RWPE2 (cell line): ENCODE results near the gene NRK.
"Not testable (repeated sequence)": the region's sequence is repeated elsewhere in the genome, so short reads cannot be mapped to it uniquely, and the experiment has no call there.

Experiments used
- ATAC-seq: fragments of 200-7000 bp; cut with Tn5 transposase; 3 replicates; pipeline ENCODE4 v1.9.1; 2021; ENCODE audit warnings: low read depth
- DNase-seq: peaks from one replicate; pipeline ENCODE4 v3.0.0-alpha.2; 2020; ENCODE audit warnings: low spot score
- H3K27ac ChIP-seq: fragments of 450-650 bp; 2 replicates; pipeline ENCODE4 v1.5.1; 2017; ENCODE audit warnings: mild to moderate bottlenecking; ENCODE audit not compliant: poor library complexity, severe bottlenecking
- H3K27me3 ChIP-seq: fragments of 250-450 bp; sonication (Bioruptor Pico); 2 replicates; pipeline ENCODE4 v1.5.1; 2021; ENCODE audit warnings: mild to moderate bottlenecking, moderate library complexity; ENCODE audit not compliant: insufficient read depth, poor library complexity, severe bottlenecking
- H3K36me3 ChIP-seq: fragments of 250-450 bp; sonication (Bioruptor Pico); 2 replicates; pipeline ENCODE4 v1.5.1; 2020; ENCODE audit warnings: low read depth, mild to moderate bottlenecking, moderate library complexity
- H3K4me1 ChIP-seq: fragments of 250-450 bp; sonication (Bioruptor Pico); 2 replicates; pipeline ENCODE4 v1.5.1; 2021; ENCODE audit warnings: mild to moderate bottlenecking, moderate library complexity; ENCODE audit not compliant: insufficient read depth, poor library complexity, severe bottlenecking
- H3K4me3 ChIP-seq: fragments of 250-450 bp; sonication (Bioruptor Pico); 2 replicates; pipeline ENCODE4 v1.5.1; 2021; ENCODE audit warnings: mild to moderate bottlenecking, moderate library complexity; ENCODE audit not compliant: severe bottlenecking
- H3K9me3 ChIP-seq: fragments of 250-450 bp; sonication (Bioruptor Pico); 2 replicates; pipeline ENCODE4 v1.5.1; 2021; ENCODE audit warnings: mild to moderate bottlenecking, moderate library complexity; ENCODE audit not compliant: severe bottlenecking
- CTCF ChIP-seq: fragments of 450-650 bp; IDR thresholded peaks from one replicate; pipeline ENCODE4 v1.5.1; 2017; ENCODE audit warnings: mild to moderate bottlenecking, moderate library complexity; ENCODE audit not compliant: poor library complexity, severe bottlenecking

Gene NRK

GRCh38 chrX:105803891-105804290, 18.4 kb upstream of the NRK start:
- no peak for TF ChIP-seq CTCF

GRCh38 chrX:105805655-105806054, 16.7 kb upstream of the NRK start:
- H3K27me3 ChIP-seq, ATAC-seq, H3K27ac ChIP-seq, H3K36me3 ChIP-seq, H3K4me1 ChIP-seq, H3K9me3 ChIP-seq, DNase-seq, H3K4me3 ChIP-seq: not testable (repeated sequence)

More at GRCh38 chrX:105803891-105804290, 18.4 kb upstream of the NRK start:
- no peaks in the 10 kb centered on the region for H3K4me1 ChIP-seq
- no peaks in the 10 kb centered on the region for H3K36me3 ChIP-seq
- no peaks in the 10 kb centered on the region for H3K9me3 ChIP-seq
- H3K27me3 ChIP-seq = no peaks in the 10 kb centered on the region
- DNase-seq (no peak), ATAC-seq (no peak)
- no peak overlapping the region for H3K4me3 ChIP-seq
- H3K27ac ChIP-seq = no peak overlapping the region

DNA sequence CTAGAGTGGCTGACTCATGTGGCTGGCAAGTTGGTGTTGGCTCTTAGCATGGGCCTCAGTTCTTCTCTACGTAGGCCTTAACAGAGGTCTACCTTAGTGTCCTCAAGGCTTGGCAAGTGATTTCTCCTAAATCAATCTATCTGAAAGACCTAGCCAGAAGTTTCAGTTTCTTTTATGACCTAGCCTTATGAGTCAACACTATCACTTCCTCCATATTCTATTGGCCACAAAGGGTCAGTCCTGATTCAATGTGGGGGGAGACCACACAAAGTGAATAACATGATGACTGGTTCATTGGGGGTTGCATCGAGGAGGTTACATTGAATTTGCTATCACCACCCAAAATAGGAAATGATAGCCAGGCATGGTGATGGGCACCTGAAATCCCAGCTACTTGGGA, 5.8 kb upstream of the NRK start:
- no peak for TF ChIP-seq CTCF
- no peak overlapping the region for H3K27ac ChIP-seq
- H3K4me3 ChIP-seq = no peak overlapping the region
- no peaks in the 10 kb centered on the region for H3K27me3 ChIP-seq
- DNase-seq (no peak), ATAC-seq (no peak)
- H3K36me3 ChIP-seq = no peaks in the 10 kb centered on the region
- no peaks in the 10 kb centered on the region for H3K4me1 ChIP-seq
- no peaks in the 10 kb centered on the region for H3K9me3 ChIP-seq

DNA sequence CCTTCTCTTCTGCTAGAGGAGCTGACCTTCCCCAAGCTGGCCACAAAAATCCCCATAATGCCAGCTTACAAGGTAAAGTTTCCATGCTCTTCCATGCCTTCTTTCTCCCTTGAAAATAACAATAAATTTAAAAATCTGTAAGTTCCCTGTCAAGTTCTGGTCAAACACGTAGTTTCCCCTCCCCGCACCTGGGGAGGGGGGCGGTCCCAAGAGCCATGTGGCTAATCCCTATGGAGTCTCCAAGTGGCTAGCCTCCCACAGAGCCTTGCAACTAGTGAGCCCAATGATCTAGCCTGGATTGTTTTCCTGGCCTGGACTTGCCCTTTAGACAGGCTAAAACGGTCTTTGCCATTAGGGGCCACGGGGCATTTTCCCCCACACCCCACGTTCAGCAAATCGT, 2.1 kb upstream of the NRK start:
- Histone ChIP-seq H3K9me3 (no peaks in the 10 kb centered on the region), H3K36me3 (no peaks in the 10 kb centered on the region), H3K4me1 (no peaks in the 10 kb centered on the region), H3K27ac (no peak overlapping the region), H3K4me3 (no peak overlapping the region), H3K27me3 (peaks cover 5% of the 10 kb centered on the region)
- DNase-seq (no peak), ATAC-seq (no peak)
- TF ChIP-seq CTCF = no peak

DNA sequence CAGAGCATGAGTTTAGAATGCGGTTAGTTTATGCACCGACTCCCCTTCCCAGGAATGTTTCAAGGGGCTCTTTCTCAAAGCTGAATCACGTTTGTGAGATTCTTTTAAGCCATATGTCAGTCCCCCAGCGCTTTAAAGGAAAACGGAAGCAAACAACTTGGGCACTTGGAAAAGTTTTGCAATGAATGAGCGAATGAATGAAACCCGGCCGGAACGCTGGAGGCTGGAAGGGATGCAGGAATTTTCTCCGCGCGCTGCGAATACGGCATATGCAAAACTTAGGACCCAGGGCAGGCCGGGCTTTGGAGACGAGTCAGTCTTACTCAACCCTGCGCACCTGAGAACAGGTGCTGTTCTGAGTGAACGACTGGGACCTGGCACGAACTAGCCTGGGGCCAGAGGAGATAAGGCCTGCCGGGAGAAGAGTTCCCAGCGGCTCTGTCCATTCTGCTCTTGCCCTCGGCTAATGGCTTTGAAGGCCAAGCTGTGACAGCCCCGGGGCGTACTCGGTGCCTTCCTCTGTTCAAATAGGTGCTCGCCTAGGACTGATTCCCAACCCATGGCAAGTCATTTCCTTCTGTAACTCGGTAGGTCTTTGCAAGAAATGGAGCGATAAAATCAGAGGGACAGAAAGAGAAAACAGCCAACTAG, 743 bp upstream of the NRK start:
- Histone ChIP-seq H3K27me3 (peaks cover 5% of the 10 kb centered on the region), H3K4me3 (no peak overlapping the region), H3K4me1 (no peaks in the 10 kb centered on the region), H3K27ac (no peak overlapping the region), H3K36me3 (no peaks in the 10 kb centered on the region), H3K9me3 (no peaks in the 10 kb centered on the region)
- TF ChIP-seq CTCF = no peak
- ATAC-seq = peak; percentile 80
- DNase-seq = no peak
